T-helper 17 cell (primary cell): ENCODE data around the gene MRPL39. TPM values are rescaled to one million over a fixed set of nuclear protein-coding genes. Genes with fewer than 3 reads are reported as not detected.
"Not testable (repeated sequence)": the region's sequence is repeated elsewhere in the genome, so short reads cannot be mapped to it uniquely, and the experiment has no call there.

ENCODE experiments used
- ATAC-seq: fragments of 150-1000 bp; cut with Tn5 transposase; 2 replicates; pipeline ENCODE4 v1.10.0; 2021; ENCODE audit warnings: mild to moderate bottlenecking, moderate library complexity
- DNase-seq, 3 donors: peaks; one replicate each; pipeline versions ENCODE4 v3.0.0 to v3.0.0-alpha.2; 2020 to 2021
- H3K9me3 ChIP-seq: one replicate; pipeline ENCODE4 v1.7.0; 2013; ENCODE audit warnings: low read length, mild to moderate bottlenecking; ENCODE audit not compliant: control insufficient read depth, poor library complexity, severe bottlenecking
- H3K27ac Mint-ChIP-seq: one replicate; pipeline ENCODE4 v1.8.0; 2022; ENCODE audit warnings: mild to moderate bottlenecking, moderate library complexity, mixed read lengths
- H3K27me3 Mint-ChIP-seq: one replicate; pipeline ENCODE4 v1.8.0; 2022; ENCODE audit warnings: mixed read lengths
- H3K36me3 Mint-ChIP-seq: one replicate; pipeline ENCODE4 v1.8.0; 2022; ENCODE audit warnings: low read depth, mixed read lengths
- H3K4me1 Mint-ChIP-seq: one replicate; pipeline ENCODE4 v1.8.0; 2022; ENCODE audit warnings: mild to moderate bottlenecking, mixed read lengths
- H3K4me3 Mint-ChIP-seq: one replicate; pipeline ENCODE4 v1.8.0; 2022; ENCODE audit warnings: mild to moderate bottlenecking, moderate library complexity, mixed read lengths
- total RNA-seq, 4 donors: library from RNA in 2 of 4; stranded (reverse) in 2 of 4; gene quantifications; one replicate each; pipeline ENCODE4 v1.2.3 and lab custom pipeline; 2022 to 2026

MRPL39 gene
- total RNA-seq, 2 donors from 2014 or later: 8.9 to 9.9 TPM

GRCh38 chr21:25635310-25635709, 28.0 kb upstream of the MRPL39 start:
- DNase-seq (no peak), ATAC-seq (no peak)
- peaks cover 6% of the 10 kb centered on the region for H3K36me3 Mint-ChIP-seq
- H3K9me3 ChIP-seq: no peaks in the 10 kb centered on the region
- peaks cover 55% of the 10 kb centered on the region for H3K27me3 Mint-ChIP-seq
- H3K4me3 Mint-ChIP-seq: no peak overlapping the region
- H3K27ac Mint-ChIP-seq: no peak overlapping the region
- H3K4me1 Mint-ChIP-seq: peaks cover 3% of the 10 kb centered on the region

- H3K36me3 Mint-ChIP-seq: peaks cover 6% of the 10 kb centered on the region
- H3K4me1 Mint-ChIP-seq: no peaks in the 10 kb centered on the region
- H3K4me3 Mint-ChIP-seq: no peak overlapping the region
- DNase-seq: no peak
- H3K27me3 Mint-ChIP-seq: peaks cover 39% of the 10 kb centered on the region
- H3K27ac Mint-ChIP-seq: no peak overlapping the region
- H3K9me3 ChIP-seq: no peaks in the 10 kb centered on the region
- ATAC-seq: no peak
Observed at GRCh38 chr21:25632296-25632695, 25.0 kb upstream of the MRPL39 start.

- peaks cover 10% of the 10 kb centered on the region for H3K27me3 Mint-ChIP-seq
- H3K9me3 ChIP-seq: no peaks in the 10 kb centered on the region
- ATAC-seq (no peak), DNase-seq (no peak)
- no peak overlapping the region for H3K27ac Mint-ChIP-seq
- H3K4me1 Mint-ChIP-seq: no peaks in the 10 kb centered on the region
- no peaks in the 10 kb centered on the region for H3K36me3 Mint-ChIP-seq
- H3K4me3 Mint-ChIP-seq: no peak overlapping the region
Observed at GRCh38 chr21:25626757-25627156, 19.5 kb upstream of the MRPL39 start.

- H3K27me3 Mint-ChIP-seq, ATAC-seq, DNase-seq, H3K36me3 Mint-ChIP-seq, H3K4me1 Mint-ChIP-seq, H3K27ac Mint-ChIP-seq, H3K4me3 Mint-ChIP-seq, H3K9me3 ChIP-seq: not testable (repeated sequence)
Observed at GRCh38 chr21:25625776-25626555, 18.7 kb upstream of the MRPL39 start.

- Mint-ChIP-seq H3K4me3 (no peak overlapping the region), H3K27ac (no peak overlapping the region), H3K27me3 (peaks cover 3% of the 10 kb centered on the region), H3K36me3 (no peaks in the 10 kb centered on the region), H3K4me1 (no peaks in the 10 kb centered on the region)
- H3K9me3 ChIP-seq: no peaks in the 10 kb centered on the region
- no peak for DNase-seq
- ATAC-seq: no peak
Observed at GRCh38 chr21:25625036-25625435, 17.8 kb upstream of the MRPL39 start.

- no peak for DNase-seq
- no peak overlapping the region for H3K27ac Mint-ChIP-seq
- no peak overlapping the region for H3K4me3 Mint-ChIP-seq
- ATAC-seq: no peak
- H3K36me3 Mint-ChIP-seq: no peaks in the 10 kb centered on the region
- H3K4me1 Mint-ChIP-seq: no peaks in the 10 kb centered on the region
- no peaks in the 10 kb centered on the region for H3K27me3 Mint-ChIP-seq
- no peaks in the 10 kb centered on the region for H3K9me3 ChIP-seq
Observed at GRCh38 chr21:25624511-25624910, 17.2 kb upstream of the MRPL39 start.

GRCh38 chr21:25619198-25619597, 11.9 kb upstream of the MRPL39 start:
- H3K27me3 Mint-ChIP-seq: peaks cover 13% of the 10 kb centered on the region
- no peaks in the 10 kb centered on the region for H3K4me1 Mint-ChIP-seq
- no peak overlapping the region for H3K27ac Mint-ChIP-seq
- no peaks in the 10 kb centered on the region for H3K36me3 Mint-ChIP-seq
- H3K4me3 Mint-ChIP-seq: no peak overlapping the region
- H3K9me3 ChIP-seq: no peaks in the 10 kb centered on the region
- no peak for ATAC-seq
- no peak for DNase-seq

- no peaks in the 10 kb centered on the region for H3K9me3 ChIP-seq
- Mint-ChIP-seq H3K36me3 (no peaks in the 10 kb centered on the region), H3K4me3 (no peak overlapping the region), H3K4me1 (no peaks in the 10 kb centered on the region), H3K27ac (no peak overlapping the region), H3K27me3 (peaks cover 13% of the 10 kb centered on the region)
- ATAC-seq (no peak), DNase-seq (no peak)
Observed at GRCh38 chr21:25615880-25616279, 8.6 kb upstream of the MRPL39 start.

- no peak overlapping the region for H3K4me3 Mint-ChIP-seq
- peaks cover 13% of the 10 kb centered on the region for H3K27me3 Mint-ChIP-seq
- ATAC-seq (no peak), DNase-seq (no peak)
- H3K36me3 Mint-ChIP-seq: no peaks in the 10 kb centered on the region
- H3K4me1 Mint-ChIP-seq: no peaks in the 10 kb centered on the region
- H3K9me3 ChIP-seq: no peaks in the 10 kb centered on the region
- no peak overlapping the region for H3K27ac Mint-ChIP-seq
Observed at GRCh38 chr21:25614441-25614840, 7.2 kb upstream of the MRPL39 start.

- Mint-ChIP-seq H3K27ac (peak overlapping the region; percentile 99), H3K36me3 (peaks cover 3% of the 10 kb centered on the region), H3K4me1 (peaks cover 26% of the 10 kb centered on the region), H3K4me3 (peak overlapping the region; percentile 100), H3K27me3 (no peaks in the 10 kb centered on the region)
- ATAC-seq (peak; percentile 80), DNase-seq (peak; percentile 49 to 64 (median 59))
- no peaks in the 10 kb centered on the region for H3K9me3 ChIP-seq
Observed at GRCh38 chr21:25608044-25608737, 910 bp upstream of the MRPL39 start.

GRCh38 chr21:25589887-25590286, 17.4 kb downstream of the MRPL39 start:
- H3K36me3 Mint-ChIP-seq: peaks cover 23% of the 10 kb centered on the region
- ATAC-seq: no peak
- no peaks in the 10 kb centered on the region for H3K9me3 ChIP-seq
- no peak for DNase-seq
- H3K27me3 Mint-ChIP-seq: no peaks in the 10 kb centered on the region
- peaks cover 15% of the 10 kb centered on the region for H3K4me1 Mint-ChIP-seq
- no peak overlapping the region for H3K4me3 Mint-ChIP-seq
- peak overlapping the region; percentile 82 for H3K27ac Mint-ChIP-seq

GRCh38 chr21:25586791-25587190, 20.5 kb downstream of the MRPL39 start:
- Mint-ChIP-seq H3K4me3 (no peak overlapping the region), H3K27me3 (no peaks in the 10 kb centered on the region), H3K36me3 (peaks cover 18% of the 10 kb centered on the region), H3K27ac (no peak overlapping the region), H3K4me1 (peaks cover 28% of the 10 kb centered on the region)
- no peak for ATAC-seq
- H3K9me3 ChIP-seq: no peaks in the 10 kb centered on the region
- DNase-seq: no peak

GRCh38 chr21:25586326-25586725, 21.0 kb downstream of the MRPL39 start:
- Mint-ChIP-seq H3K36me3 (peaks cover 18% of the 10 kb centered on the region), H3K27me3 (no peaks in the 10 kb centered on the region), H3K27ac (no peak overlapping the region), H3K4me1 (peaks cover 27% of the 10 kb centered on the region), H3K4me3 (no peak overlapping the region)
- no peaks in the 10 kb centered on the region for H3K9me3 ChIP-seq
- ATAC-seq (no peak), DNase-seq (no peak)
